NCI-H510A treated with DMSO at 0.1 percent for 48 hours (cell line): ENCODE measurements around the gene CHD9.
"Not testable (repeated sequence)": the region's sequence is repeated elsewhere in the genome, so short reads cannot be mapped to it uniquely, and the experiment has no call there.

Experiments used
- DNase-seq: peaks from one replicate; lab custom pipeline; 2025; lab: John Stamatoyannopoulos, UW

The CHD9 gene

GRCh38 chr16:53045341-53046220 is 9.2 kb upstream of the CHD9 start:
- DNase-seq = no peak

GRCh38 chr16:53047515-53047914 is 7.3 kb upstream of the CHD9 start:
- DNase-seq = not testable (repeated sequence)

- DNase-seq = no peak
Observed at GRCh38 chr16:53048139-53048915, 6.5 kb upstream of the CHD9 start.

GRCh38 chr16:53051255-53051654 is 3.5 kb upstream of the CHD9 start:
- not testable (repeated sequence) for DNase-seq

GRCh38 chr16:53052519-53053501 is 2.0 kb upstream of the CHD9 start, which contains the start of gene CHD9NB:
CHD9NB (minus strand) TSS chr16:53052897; CDS start chr16:53044158, 8,739 bp downstream.
- no peak for DNase-seq

- DNase-seq = no peak
Observed at GRCh38 chr16:53053967-53054669, 673 bp upstream of the CHD9 start.

- DNase-seq = peak; percentile 41
Observed at GRCh38 chr16:53055541-53056391, 975 bp downstream of the CHD9 start.

- DNase-seq = no peak
Observed at GRCh38 chr16:53056392-53056881, 1.6 kb downstream of the CHD9 start.

- no peak for DNase-seq
Observed at GRCh38 chr16:53057658-53058057, 2.9 kb downstream of the CHD9 start.

- DNase-seq = no peak
Observed at GRCh38 chr16:53058441-53058840, 3.6 kb downstream of the CHD9 start.

- no peak for DNase-seq
Observed at GRCh38 chr16:53058882-53059281, 4.1 kb downstream of the CHD9 start.

- no peak for DNase-seq
Observed at GRCh38 chr16:53059672-53060071, 4.9 kb downstream of the CHD9 start.

- DNase-seq = no peak
Observed at GRCh38 chr16:53061256-53061655, 6.5 kb downstream of the CHD9 start.

GRCh38 chr16:53061701-53062159 is 6.9 kb downstream of the CHD9 start:
- DNase-seq = no peak

- DNase-seq = no peak
Observed at GRCh38 chr16:53064081-53064578, 9.3 kb downstream of the CHD9 start.

- no peak for DNase-seq
Observed at GRCh38 chr16:53065461-53066061, 10.8 kb downstream of the CHD9 start.

GRCh38 chr16:53067675-53068074 is 12.9 kb downstream of the CHD9 start:
- no peak for DNase-seq

- DNase-seq = no peak
Observed at GRCh38 chr16:53068423-53068833, 13.6 kb downstream of the CHD9 start.

- DNase-seq = no peak
Observed at GRCh38 chr16:53069772-53070171, 15.0 kb downstream of the CHD9 start.
